NCI-H748 (cell line): Measurements from ENCODE around the gene NLRP6.
A peak's percentile ranks its signal among the peaks of the same experiment; 100 is the strongest.

Experiments used
- DNase-seq: peaks from one replicate; lab custom pipeline; 2025; ENCODE audit not compliant: unreplicated experiment; lab: John Stamatoyannopoulos, UW

Gene NLRP6

GRCh38 chr11:255816-256215 is 22.4 kb upstream of the NLRP6 start:
- DNase-seq: no peak

- no peak for DNase-seq
Measured at GRCh38 chr11:256952-257737, 21.1 kb upstream of the NLRP6 start.

GRCh38 chr11:257766-258493 is 20.3 kb upstream of the NLRP6 start:
- no peak for DNase-seq

GRCh38 chr11:259413-259812 is 18.8 kb upstream of the NLRP6 start:
- DNase-seq: no peak

GRCh38 chr11:261624-262023 is 16.6 kb upstream of the NLRP6 start:
- DNase-seq: no peak

GRCh38 chr11:266676-267439 is 11.3 kb upstream of the NLRP6 start:
- no peak for DNase-seq

- DNase-seq: no peak
Measured at GRCh38 chr11:267491-267994, 10.7 kb upstream of the NLRP6 start.

GRCh38 chr11:268716-269145 is 9.5 kb upstream of the NLRP6 start:
- DNase-seq: peak; percentile 33

GRCh38 chr11:269146-269890 is 8.9 kb upstream of the NLRP6 start:
- DNase-seq: no peak

GRCh38 chr11:270451-271318 is 7.5 kb upstream of the NLRP6 start:
- no peak for DNase-seq

- no peak for DNase-seq
Measured at GRCh38 chr11:271319-271715, 6.9 kb upstream of the NLRP6 start.

- no peak for DNase-seq
Measured at GRCh38 chr11:272195-272930, 5.8 kb upstream of the NLRP6 start.

GRCh38 chr11:272931-273198 is 5.3 kb upstream of the NLRP6 start:
- no peak for DNase-seq

- DNase-seq: no peak
Measured at GRCh38 chr11:276219-276618, 2.0 kb upstream of the NLRP6 start.

GRCh38 chr11:279040-279965 is 1.1 kb downstream of the NLRP6 start:
- DNase-seq: no peak

GRCh38 chr11:279966-280705 is 1.9 kb downstream of the NLRP6 start:
- DNase-seq: peak; percentile 56

GRCh38 chr11:280706-281485 is 2.7 kb downstream of the NLRP6 start:
- peak; percentile 26 for DNase-seq
